IMR-90 (cell line): Measurements from ENCODE around the gene EXOSC9. TPM values are rescaled to one million over a fixed set of nuclear protein-coding genes. Genes with fewer than 3 reads are reported as not detected.

Source experiments
- ATAC-seq: fragments of 200-7000 bp; cut with Tn5 transposase; 2 replicates; pipeline ENCODE4 v1.9.1; 2020; ENCODE audit warnings: low read depth, mild to moderate bottlenecking, moderate library complexity
- BruUV-seq: library from RNA; stranded (reverse); fragments of 400-500 nt; replicated peaks from 2 replicates; lab custom pipeline; 2021; lab: Mats Ljungman, UMichigan
- CTCF ChIA-PET: fragments of 300-600 bp; formaldehyde crosslinking; extraction: SDS; loops from one replicate; lab custom pipeline; 2021; ENCODE audit warnings: antibody characterized with exemption; lab: Yijun Ruan, JAX
- POLR2A ChIA-PET: fragments of 300-600 bp; sonication (Branson Sonifier 250); formaldehyde crosslinking; loops from one replicate; lab custom pipeline; 2022; ENCODE audit warnings: antibody characterized with exemption; ENCODE audit not compliant: unreplicated experiment; lab: Charles Lee
- DNase-seq: peaks from one replicate; pipeline ENCODE4 v3.0.0; 2013
- H2AFZ ChIP-seq: replicated peaks from 2 replicates; pipeline ENCODE3; 2013; ENCODE audit warnings: low read length, mild to moderate bottlenecking; ENCODE audit not compliant: poor library complexity
- H2AK5ac ChIP-seq: 2 replicates; pipeline ENCODE4 v1.6.1; 2013; ENCODE audit warnings: low read depth, low read length, inconsistent platforms
- H2AK9ac ChIP-seq: replicated peaks from 2 replicates; pipeline ENCODE3; 2013; ENCODE audit warnings: mild to moderate bottlenecking, low read depth, low read length, moderate library complexity; ENCODE audit not compliant: poor library complexity
- H2BK120ac ChIP-seq: 2 replicates; pipeline ENCODE4 v1.6.1; 2013; ENCODE audit warnings: low read depth, low read length, inconsistent platforms
- H2BK15ac ChIP-seq: 3 replicates; pipeline ENCODE4 v1.6.1; 2013; ENCODE audit warnings: low read depth, low read length, inconsistent platforms
- H2BK20ac ChIP-seq: 2 replicates; pipeline ENCODE4 v1.6.1; 2013; ENCODE audit warnings: low read depth, mild to moderate bottlenecking, inconsistent platforms, low read length, moderate library complexity
- H2BK5ac ChIP-seq: 2 replicates; pipeline ENCODE4 v1.6.1; 2013; ENCODE audit warnings: mild to moderate bottlenecking, low read depth, low read length, inconsistent platforms; ENCODE audit not compliant: poor library complexity, severe bottlenecking
- H3K14ac ChIP-seq: replicated peaks from 2 replicates; pipeline ENCODE4 v1.6.1; 2013; ENCODE audit warnings: low read depth, low read length, inconsistent platforms
- H3K18ac ChIP-seq: 2 replicates; pipeline ENCODE4 v1.6.1; 2013; ENCODE audit warnings: low read depth, low read length, control low read depth
- H3K23ac ChIP-seq: 2 replicates; pipeline ENCODE4 v1.6.1; 2013; ENCODE audit warnings: low read depth, low read length, inconsistent platforms
- H3K27ac ChIP-seq: 2 replicates; pipeline ENCODE4 v1.5.1; 2013; ENCODE audit warnings: mild to moderate bottlenecking, control low read depth, low read length; ENCODE audit not compliant: insufficient read depth
- H3K27me3 ChIP-seq: 2 replicates; pipeline ENCODE4 v1.6.1; 2013; ENCODE audit warnings: low read length; ENCODE audit not compliant: control insufficient read depth, insufficient read depth
- H3K36me3 ChIP-seq: 2 replicates; pipeline ENCODE4 v1.6.1; 2013; ENCODE audit warnings: low read length, mixed read lengths; ENCODE audit not compliant: control insufficient read depth, insufficient read depth
- H3K4ac ChIP-seq: 2 replicates; pipeline ENCODE4 v1.6.1; 2013; ENCODE audit warnings: low read depth, low read length, inconsistent platforms
- H3K4me1 ChIP-seq: 2 replicates; pipeline ENCODE4 v1.6.1; 2013; ENCODE audit warnings: low read length, mixed read lengths; ENCODE audit not compliant: control insufficient read depth, insufficient read depth
- H3K4me2 ChIP-seq: 2 replicates; pipeline ENCODE4 v1.6.1; 2013; ENCODE audit warnings: low read depth, mild to moderate bottlenecking, control low read depth, low read length, moderate library complexity
- H3K4me3 ChIP-seq: 2 replicates; pipeline ENCODE4 v1.5.1; 2013; ENCODE audit warnings: low read depth, mild to moderate bottlenecking, control low read depth, low read length, moderate library complexity; ENCODE audit not compliant: insufficient read depth
- H3K56ac ChIP-seq: 2 replicates; pipeline ENCODE4 v1.6.1; 2013; ENCODE audit warnings: low read length, inconsistent platforms; ENCODE audit not compliant: insufficient read depth; ENCODE audit errors: extremely low read depth
- H3K79me1 ChIP-seq, 2 experiments: 2 replicates each; pipeline ENCODE4 v1.6.1; 2013; ENCODE audit warnings: low read length in 2 of 2, inconsistent platforms in 1 of 2, low read depth in 1 of 2
- H3K9ac ChIP-seq: 2 replicates; pipeline ENCODE4 v1.6.1; 2013; ENCODE audit warnings: low read depth, low read length, control low read depth
- H3K9me1 ChIP-seq: 2 replicates; pipeline ENCODE4 v1.6.1; 2013; ENCODE audit warnings: low read length, inconsistent platforms; ENCODE audit not compliant: insufficient read depth
- H3K9me3 ChIP-seq: 2 replicates; pipeline ENCODE4 v1.6.1; 2013; ENCODE audit warnings: low read length; ENCODE audit not compliant: control insufficient read depth, insufficient read depth
- H4K20me1 ChIP-seq: 2 replicates; pipeline ENCODE4 v1.6.1; 2013; ENCODE audit warnings: low read length, inconsistent platforms; ENCODE audit not compliant: insufficient read depth
- H4K5ac ChIP-seq: 2 replicates; pipeline ENCODE4 v1.6.1; 2013; ENCODE audit warnings: mild to moderate bottlenecking, low read depth, low read length, control low read depth
- H4K8ac ChIP-seq, 2 experiments: 2 replicates each; pipeline ENCODE4 v1.6.1; 2013; ENCODE audit warnings: low read depth in 2 of 2, low read length in 2 of 2, control low read depth in 1 of 2, inconsistent platforms in 1 of 2
- H4K91ac ChIP-seq: 2 replicates; pipeline ENCODE4 v1.6.1; 2013; ENCODE audit warnings: low read depth, low read length, inconsistent platforms; ENCODE audit not compliant: insufficient read depth
- BHLHE40 ChIP-seq: fragments of 150-350 bp; IDR thresholded peaks from 2 replicates; pipeline ENCODE4 v1.6.1; 2016; ENCODE audit warnings: mild to moderate bottlenecking, low read depth, low read length
- CHD1 ChIP-seq: IDR thresholded peaks from 2 replicates; pipeline ENCODE4 v1.6.1; 2012; ENCODE audit warnings: low read depth, low read length, improper control_type of control experiment
- FOS ChIP-seq: fragments of 150-350 bp; IDR thresholded peaks from 2 replicates; pipeline ENCODE4 v1.6.1; 2016; ENCODE audit warnings: low read depth, low read length
- MAFK ChIP-seq: IDR thresholded peaks from 2 replicates; pipeline ENCODE4 v1.6.1; 2012; ENCODE audit warnings: low read depth, low read length, improper control_type of control experiment
- MAZ ChIP-seq: IDR thresholded peaks from 2 replicates; pipeline ENCODE4 v1.6.1; 2012; ENCODE audit warnings: low read depth, mild to moderate bottlenecking, low read length, improper control_type of control experiment, moderate library complexity, borderline replicate concordance
- MXI1 ChIP-seq: IDR thresholded peaks from 2 replicates; pipeline ENCODE4 v1.6.1; 2012; ENCODE audit warnings: low read depth, mild to moderate bottlenecking, low read length, moderate library complexity, borderline replicate concordance
- RAD21 ChIP-seq: IDR thresholded peaks from 2 replicates; pipeline ENCODE4 v1.6.1; 2012; ENCODE audit warnings: low read length, improper control_type of control experiment
- RCOR1 ChIP-seq: IDR thresholded peaks from 2 replicates; pipeline ENCODE4 v1.6.1; 2012; ENCODE audit warnings: mild to moderate bottlenecking, low read length, improper control_type of control experiment; ENCODE audit not compliant: insufficient replicate concordance
- RFX5 ChIP-seq: IDR thresholded peaks from 2 replicates; pipeline ENCODE4 v1.8.0; 2012; ENCODE audit warnings: low read depth, mild to moderate bottlenecking, low read length, moderate library complexity
- WGBS, 2 experiments: methylation state at CpG; one replicate each; pipeline versions ENCODE4 v1.1.5 to v1.1.7; 2013; ENCODE audit warnings: missing lambda C conversion rate in 2 of 2; ENCODE audit not compliant: insufficient read length in 1 of 2; ENCODE audit errors: extremely low coverage in 2 of 2; 5-methylcytosine and 5-hydroxymethylcytosine counted together
- dilution Hi-C: fragments of 300-500 bp; cut with HindIII; formaldehyde crosslinking; loops from one replicate; pipeline ENCODE4 v1.14.3; 2018; ENCODE audit warnings: low sequenced_read_pairs; ENCODE audit not compliant: unreplicated experiment
- in situ Hi-C: fragments of 300-500 bp; cut with MboI; formaldehyde crosslinking; loops from 3 replicates; pipeline ENCODE4 v1.14.3; 2019; ENCODE audit warnings: low sequenced_read_pairs, inconsistent platforms, mixed read lengths
- intact Hi-C: fragments of 100-400 bp; cut with micrococcal nuclease; formaldehyde crosslinking; loops from 2 replicates; pipeline ENCODE4 v1.10.0; 2022
- polyA plus RNA-seq, 3 experiments: library from polyadenylated mRNA; depleted of rRNA; stranded (reverse); fragments of >200 nt; gene quantifications; 2 replicates each; pipeline ENCODE4 v1.2.3, GENCODE V29; 2012; ENCODE audit warnings: low replicate concordance in 1 of 3
- total RNA-seq: library from RNA; depleted of rRNA; stranded (reverse); fragments of >200 nt; gene quantifications from 2 replicates; pipeline ENCODE4 v1.2.3, GENCODE V29; 2012

EXOSC9 gene
- total and polyA plus RNA-seq, 2 of the 4 experiments (the other 2 are of a cell fraction): 34.7 to 47.5 TPM

DNA sequence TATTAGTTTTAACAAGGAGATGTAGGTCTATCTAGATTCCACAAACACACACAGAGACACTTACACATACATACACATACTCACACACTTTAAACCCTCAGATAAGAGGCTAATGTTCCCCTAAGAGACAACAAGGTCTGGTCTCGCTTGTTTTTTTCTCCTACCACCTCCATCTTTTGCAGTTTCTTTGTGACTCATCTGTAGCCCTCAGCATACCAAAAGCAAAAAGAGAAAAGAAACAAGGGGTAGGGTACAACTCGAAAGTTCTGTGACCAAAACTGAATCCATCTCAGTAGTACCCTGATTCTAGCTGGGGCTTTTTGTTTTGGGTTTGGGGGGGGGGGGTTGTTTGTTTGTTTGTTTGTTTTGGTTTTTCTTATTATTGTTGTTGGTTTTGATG, 12.2 kb upstream of the EXOSC9 start:
- Histone ChIP-seq H3K14ac (peak overlapping the region; percentile 91), H2BK20ac (peak overlapping the region; percentile 100), H4K8ac (peak overlapping the region; percentile 87 to 91), H3K9me1 (peaks cover 17% of the 10 kb centered on the region), H2AK9ac (peak overlapping the region; percentile 37), H3K4me2 (no peak overlapping the region; the same call in 1 of the 2 replicates), H3K27ac (peak overlapping the region; percentile 96), H2AK5ac (peak overlapping the region; percentile 98), H3K56ac (peak overlapping the region; percentile 71), H3K9me3 (peaks cover 3% of the 10 kb centered on the region; the same call in 1 of the 2 replicates), H2AFZ (no peak overlapping the region), H4K91ac (peak overlapping the region; percentile 96), H4K20me1 (no peaks in the 10 kb centered on the region), H3K79me1 (peaks cover 0 to 21% of the 10 kb centered on the region in 2 experiments; a peak in 2 of 4 replicates), H3K23ac (peak overlapping the region; percentile 99), H4K5ac (peak overlapping the region; percentile 97; the same call in 1 of the 2 replicates), H3K9ac (peak overlapping the region; percentile 9; the same call in 1 of the 2 replicates), H2BK15ac (peak overlapping the region; percentile 99), H2BK120ac (peak overlapping the region; percentile 99), H3K4ac (peak overlapping the region; percentile 93), H3K4me1 (peaks cover 24% of the 10 kb centered on the region), H3K4me3 (no peak overlapping the region), H3K36me3 (no peaks in the 10 kb centered on the region), H3K18ac (peak overlapping the region; percentile 100), H3K27me3 (no peaks in the 10 kb centered on the region), H2BK5ac (peak overlapping the region; percentile 98)
- in situ Hi-C loops (no loop called here), dilution Hi-C loops (no loop called here), intact Hi-C loops (no loop called here)
- no peak for ATAC-seq
- ChIA-PET POLR2A (no interaction called here), CTCF (no interaction called here)
- no TSS peak for BruUV-seq
- no CpG with 5 or more reads among the region's 2 CpGs for WGBS, 2 experiments
- no peak for DNase-seq
- TF ChIP-seq MAZ (no peak), MXI1 (no peak), FOS (no peak), RFX5 (no peak), RAD21 (no peak), CHD1 (no peak), BHLHE40 (no peak), RCOR1 (no peak), MAFK (no peak)
